ENCODE results near the gene ZSCAN2. TPM values are rescaled to one million over a fixed set of nuclear protein-coding genes. Genes with fewer than 3 reads are reported as not detected.

The ZSCAN2 gene
- total RNA-seq, 1 donor from 2014 or later: 13.6 TPM

GRCh38 chr15:84658788-84659411, 58.1 kb downstream of the ZSCAN2 start:
- H3K9ac ChIP-seq (ENCODE audit: low read depth in 1 of 3, low read length in 3 of 3): peak overlapping the region; percentile 13 to 83 (median 79)
- H3K9me3 ChIP-seq (ENCODE audit: control insufficient read depth in 3 of 3, low read length in 3 of 3): no peaks in the 10 kb centered on the region
- H3K36me3 ChIP-seq (ENCODE audit: control insufficient read depth in 3 of 3, insufficient read depth in 3 of 3, low read length in 3 of 3): no peaks in the 10 kb centered on the region
- peak overlapping the region; percentile 62 to 76 (median 74) for H3K4me3 ChIP-seq (ENCODE audit: low read length in 3 of 3)
- H3K27me3 ChIP-seq (ENCODE audit: control insufficient read depth in 3 of 3, insufficient read depth in 3 of 3, low read length in 3 of 3): no peaks in the 10 kb centered on the region
- H3K4me1 ChIP-seq (ENCODE audit: control insufficient read depth in 3 of 3, insufficient read depth in 3 of 3, low read length in 3 of 3): peaks cover 14 to 31% (median 22%) of the 10 kb centered on the region in 3 donors
- H3K27ac ChIP-seq (ENCODE audit: low read depth, low read length): peak overlapping the region; percentile 62

GRCh38 chr15:84659904-84660781, 59.3 kb downstream of the ZSCAN2 start:
- Histone ChIP-seq H3K27me3 (ENCODE audit: control insufficient read depth in 3 of 3, insufficient read depth in 3 of 3, low read length in 3 of 3) (no peaks in the 10 kb centered on the region), H3K4me1 (ENCODE audit: control insufficient read depth in 3 of 3, insufficient read depth in 3 of 3, low read length in 3 of 3) (peaks cover 8 to 25% (median 17%) of the 10 kb centered on the region in 3 donors), H3K36me3 (ENCODE audit: control insufficient read depth in 3 of 3, insufficient read depth in 3 of 3, low read length in 3 of 3) (peaks cover 0 to 5% (median 3%) of the 10 kb centered on the region in 3 donors), H3K9ac (ENCODE audit: low read depth in 1 of 3, low read length in 3 of 3) (no peak overlapping the region), H3K27ac (ENCODE audit: low read depth, low read length) (no peak overlapping the region), H3K4me3 (ENCODE audit: low read length in 3 of 3) (no peak overlapping the region), H3K9me3 (ENCODE audit: control insufficient read depth in 3 of 3, low read length in 3 of 3) (no peaks in the 10 kb centered on the region)

- Histone ChIP-seq H3K27me3 (ENCODE audit: control insufficient read depth in 3 of 3, insufficient read depth in 3 of 3, low read length in 3 of 3) (no peaks in the 10 kb centered on the region), H3K9me3 (ENCODE audit: control insufficient read depth in 3 of 3, low read length in 3 of 3) (no peaks in the 10 kb centered on the region), H3K4me3 (ENCODE audit: low read length in 3 of 3) (no peak overlapping the region), H3K9ac (ENCODE audit: low read depth in 1 of 3, low read length in 3 of 3) (no peak overlapping the region), H3K4me1 (ENCODE audit: control insufficient read depth in 3 of 3, insufficient read depth in 3 of 3, low read length in 3 of 3) (peaks cover 7 to 18% (median 15%) of the 10 kb centered on the region in 3 donors), H3K27ac (ENCODE audit: low read depth, low read length) (no peak overlapping the region), H3K36me3 (ENCODE audit: control insufficient read depth in 3 of 3, insufficient read depth in 3 of 3, low read length in 3 of 3) (peaks cover 4 to 11% (median 8%) of the 10 kb centered on the region in 3 donors)
Measured at GRCh38 chr15:84661001-84661400, 60.2 kb downstream of the ZSCAN2 start.

GRCh38 chr15:84666373-84666772, 65.6 kb downstream of the ZSCAN2 start:
- H3K4me3 ChIP-seq (ENCODE audit: low read length in 3 of 3): no peak overlapping the region
- no peaks in the 10 kb centered on the region for H3K27me3 ChIP-seq (ENCODE audit: control insufficient read depth in 3 of 3, insufficient read depth in 3 of 3, low read length in 3 of 3)
- peaks cover 8 to 39% (median 24%) of the 10 kb centered on the region in 3 donors for H3K36me3 ChIP-seq (ENCODE audit: control insufficient read depth in 3 of 3, insufficient read depth in 3 of 3, low read length in 3 of 3)
- no peaks in the 10 kb centered on the region for H3K9me3 ChIP-seq (ENCODE audit: control insufficient read depth in 3 of 3, low read length in 3 of 3)
- no peak overlapping the region for H3K27ac ChIP-seq (ENCODE audit: low read depth, low read length)
- no peak overlapping the region for H3K9ac ChIP-seq (ENCODE audit: low read depth in 1 of 3, low read length in 3 of 3)
- no peaks in the 10 kb centered on the region for H3K4me1 ChIP-seq (ENCODE audit: control insufficient read depth in 3 of 3, insufficient read depth in 3 of 3, low read length in 3 of 3)

- no peaks in the 10 kb centered on the region for H3K4me1 ChIP-seq (ENCODE audit: control insufficient read depth in 3 of 3, insufficient read depth in 3 of 3, low read length in 3 of 3)
- peaks cover 8 to 44% (median 24%) of the 10 kb centered on the region in 3 donors for H3K36me3 ChIP-seq (ENCODE audit: control insufficient read depth in 3 of 3, insufficient read depth in 3 of 3, low read length in 3 of 3)
- H3K27me3 ChIP-seq (ENCODE audit: control insufficient read depth in 3 of 3, insufficient read depth in 3 of 3, low read length in 3 of 3): no peaks in the 10 kb centered on the region
- H3K4me3 ChIP-seq (ENCODE audit: low read length in 3 of 3): no peak overlapping the region
- H3K9me3 ChIP-seq (ENCODE audit: control insufficient read depth in 3 of 3, low read length in 3 of 3): no peaks in the 10 kb centered on the region
- H3K27ac ChIP-seq (ENCODE audit: low read depth, low read length): no peak overlapping the region
- no peak overlapping the region for H3K9ac ChIP-seq (ENCODE audit: low read depth in 1 of 3, low read length in 3 of 3)
Measured at GRCh38 chr15:84668221-84668982, 67.6 kb downstream of the ZSCAN2 start.

GRCh38 chr15:84669726-84670125, 68.9 kb downstream of the ZSCAN2 start:
- Histone ChIP-seq H3K27ac (ENCODE audit: low read depth, low read length) (no peak overlapping the region), H3K27me3 (ENCODE audit: control insufficient read depth in 3 of 3, insufficient read depth in 3 of 3, low read length in 3 of 3) (no peaks in the 10 kb centered on the region), H3K4me3 (ENCODE audit: low read length in 3 of 3) (no peak overlapping the region), H3K36me3 (ENCODE audit: control insufficient read depth in 3 of 3, insufficient read depth in 3 of 3, low read length in 3 of 3) (peaks cover 11 to 43% (median 25%) of the 10 kb centered on the region in 3 donors), H3K9me3 (ENCODE audit: control insufficient read depth in 3 of 3, low read length in 3 of 3) (no peaks in the 10 kb centered on the region), H3K4me1 (ENCODE audit: control insufficient read depth in 3 of 3, insufficient read depth in 3 of 3, low read length in 3 of 3) (no peaks in the 10 kb centered on the region), H3K9ac (ENCODE audit: low read depth in 1 of 3, low read length in 3 of 3) (no peak overlapping the region)

- H3K36me3 ChIP-seq (ENCODE audit: control insufficient read depth in 3 of 3, insufficient read depth in 3 of 3, low read length in 3 of 3): peaks cover 10 to 32% (median 23%) of the 10 kb centered on the region in 3 donors
- no peaks in the 10 kb centered on the region for H3K9me3 ChIP-seq (ENCODE audit: control insufficient read depth in 3 of 3, low read length in 3 of 3)
- H3K4me1 ChIP-seq (ENCODE audit: control insufficient read depth in 3 of 3, insufficient read depth in 3 of 3, low read length in 3 of 3): no peaks in the 10 kb centered on the region
- H3K4me3 ChIP-seq (ENCODE audit: low read length in 3 of 3): no peak overlapping the region
- H3K9ac ChIP-seq (ENCODE audit: low read depth in 1 of 3, low read length in 3 of 3): no peak overlapping the region
- no peak overlapping the region for H3K27ac ChIP-seq (ENCODE audit: low read depth, low read length)
- no peaks in the 10 kb centered on the region for H3K27me3 ChIP-seq (ENCODE audit: control insufficient read depth in 3 of 3, insufficient read depth in 3 of 3, low read length in 3 of 3)
Measured at GRCh38 chr15:84671211-84671610, 70.4 kb downstream of the ZSCAN2 start.

Other genes starting within 250 kb of the ZSCAN2 start
- gene WDR73, start 53.3 kb downstream of the ZSCAN2 start, total RNA-seq: 16.2 TPM
- gene NMB, start 57.2 kb downstream of the ZSCAN2 start, total RNA-seq: 0.52 TPM
- 357 TPM for gene SEC11A, start 115.1 kb downstream of the ZSCAN2 start, total RNA-seq
- 6.3 TPM for gene ZNF592, start 147.6 kb downstream of the ZSCAN2 start, total RNA-seq
- 33.4 TPM for gene ALPK3, start 216.3 kb downstream of the ZSCAN2 start, total RNA-seq

Measured in skeletal muscle tissue (tissue), 4 donors.